ENCODE results near the gene BRS3.

Gene BRS3

GRCh38 chrX:136525738-136526606 lies 38.2 kb downstream of the BRS3 start:
- peaks cover 9% of the 10 kb centered on the region for H3K27me3 Mint-ChIP-seq (ENCODE audit: low read depth)
- H3K9me3 Mint-ChIP-seq = peaks cover 4% of the 10 kb centered on the region
- peak overlapping the region in 2 of 3 experiments; percentile 82 to 86 for H3K27ac Mint-ChIP-seq
- H3K4me1 Mint-ChIP-seq = peaks cover 19% of the 10 kb centered on the region
- no peaks in the 10 kb centered on the region for H3K36me3 Mint-ChIP-seq (ENCODE audit: low read depth)
- no peak overlapping the region for H3K4me3 Mint-ChIP-seq
- TF ChIP-seq CTCF (IDR thresholded peaks at IDR 0.05; ENCODE audit: unreplicated experiment in 3 of 3) = no peak

- Mint-ChIP-seq H3K4me1 (peaks cover 19% of the 10 kb centered on the region), H3K4me3 (no peak overlapping the region), H3K36me3 (ENCODE audit: low read depth) (no peaks in the 10 kb centered on the region), H3K27ac (no peak overlapping the region), H3K27me3 (ENCODE audit: low read depth) (peaks cover 12% of the 10 kb centered on the region), H3K9me3 (peaks cover 9% of the 10 kb centered on the region)
- no peak for TF ChIP-seq CTCF (IDR thresholded peaks at IDR 0.05; ENCODE audit: unreplicated experiment in 3 of 3)
Observed at GRCh38 chrX:136528645-136529315, 41.0 kb downstream of the BRS3 start.

GRCh38 chrX:136529795-136530194 lies 42.0 kb downstream of the BRS3 start:
- Mint-ChIP-seq H3K27ac (no peak overlapping the region), H3K36me3 (ENCODE audit: low read depth) (no peaks in the 10 kb centered on the region), H3K4me1 (peaks cover 15% of the 10 kb centered on the region)

GRCh38 chrX:136531951-136532350 lies 44.2 kb downstream of the BRS3 start, which contains the start of gene VGLL1:
Gene VGLL1, plus strand, starts transcription at chrX:136532215. Its CDS starts 3,806 bp downstream, at chrX:136536021.
- H3K36me3 Mint-ChIP-seq (ENCODE audit: low read depth) = no peaks in the 10 kb centered on the region
- H3K27me3 Mint-ChIP-seq (ENCODE audit: low read depth) = peaks cover 12% of the 10 kb centered on the region
- peaks cover 8% of the 10 kb centered on the region for H3K9me3 Mint-ChIP-seq
- no peak within 1 kb of the TSS for H3K4me3 Mint-ChIP-seq
- H3K27ac Mint-ChIP-seq = no peak within 1 kb of the TSS
- H3K4me1 Mint-ChIP-seq = peaks cover 5% of the 10 kb centered on the region
- no peak for TF ChIP-seq CTCF (IDR thresholded peaks at IDR 0.05; ENCODE audit: unreplicated experiment in 3 of 3)

More at GRCh38 chrX:136529795-136530194, 42.0 kb downstream of the BRS3 start:
- Mint-ChIP-seq H3K27me3 (ENCODE audit: low read depth) (peaks cover 12% of the 10 kb centered on the region), H3K4me3 (no peak overlapping the region), H3K9me3 (peaks cover 5% of the 10 kb centered on the region)
- no peak for TF ChIP-seq CTCF (IDR thresholded peaks at IDR 0.05; ENCODE audit: unreplicated experiment in 3 of 3)

GRCh38 chrX:136534131-136534530 lies 46.4 kb downstream of the BRS3 start:
- Mint-ChIP-seq H3K9me3 (peaks cover 8% of the 10 kb centered on the region), H3K27ac (no peak overlapping the region), H3K4me1 (no peaks in the 10 kb centered on the region), H3K27me3 (ENCODE audit: low read depth) (peaks cover 10% of the 10 kb centered on the region), H3K36me3 (ENCODE audit: low read depth) (no peaks in the 10 kb centered on the region), H3K4me3 (no peak overlapping the region)
- no peak for TF ChIP-seq CTCF (IDR thresholded peaks at IDR 0.05; ENCODE audit: unreplicated experiment in 3 of 3)
